SJSA1 (cell line): ENCODE data around the gene XRCC5. TPM values are rescaled to one million over a fixed set of nuclear protein-coding genes. Genes with fewer than 3 reads are reported as not detected.
A peak's percentile ranks its signal among the peaks of the same experiment; 100 is the strongest.

Experiments
- DNase-seq, 2 experiments: peaks; one replicate each; pipeline ENCODE4 v3.0.0-alpha.2; 2015 to 2020; ENCODE audit warnings: low spot score in 2 of 2, low read depth in 1 of 2
- H3K27ac ChIP-seq: fragments of 250-450 bp; sonication (Bioruptor Pico); 2 replicates; pipeline ENCODE4 v1.5.1; 2020; ENCODE audit warnings: mild to moderate bottlenecking, moderate library complexity
- H3K27me3 ChIP-seq: fragments of 250-450 bp; sonication (Bioruptor Pico); replicated peaks from 2 replicates; pipeline ENCODE4 v1.5.1; 2020; ENCODE audit warnings: mild to moderate bottlenecking, moderate library complexity
- H3K36me3 ChIP-seq: fragments of 250-450 bp; sonication (Bioruptor Pico); 2 replicates; pipeline ENCODE4 v1.5.1; 2020; ENCODE audit warnings: mild to moderate bottlenecking
- H3K4me1 ChIP-seq: fragments of 250-450 bp; sonication (Bioruptor Pico); replicated peaks from 2 replicates; pipeline ENCODE4 v1.6.1; 2021; ENCODE audit warnings: mild to moderate bottlenecking
- H3K4me3 ChIP-seq: fragments of 250-450 bp; sonication (Bioruptor Pico); 2 replicates; pipeline ENCODE4 v1.5.1; 2020; ENCODE audit warnings: mild to moderate bottlenecking
- H3K9me3 ChIP-seq: fragments of 250-450 bp; sonication (Bioruptor Pico); replicated peaks from 2 replicates; pipeline ENCODE4 v1.5.1; 2020; ENCODE audit warnings: mild to moderate bottlenecking
- total RNA-seq: library from RNA; depleted of rRNA; stranded (reverse); fragments of >200 nt; shearing (Covaris generic); gene quantifications from 2 replicates; pipeline ENCODE4 v1.2.3, GENCODE V29; 2014

XRCC5 gene
- total RNA-seq, 1 experiment from 2014 or later: 387 TPM

GRCh38 chr2:216144372-216144771, 35.2 kb downstream of the XRCC5 start:
- no peak overlapping the region for H3K27ac ChIP-seq
- H3K4me3 ChIP-seq: no peak overlapping the region
- H3K4me1 ChIP-seq: 0 out of 2 replicates have a peak, but pooled peaks cover under 1% of the 10 kb centered on the region
- H3K9me3 ChIP-seq: no peaks in the 10 kb centered on the region
- no peaks in the 10 kb centered on the region for H3K27me3 ChIP-seq
- peaks cover 96% of the 10 kb centered on the region for H3K36me3 ChIP-seq
- no peak for DNase-seq

DNA sequence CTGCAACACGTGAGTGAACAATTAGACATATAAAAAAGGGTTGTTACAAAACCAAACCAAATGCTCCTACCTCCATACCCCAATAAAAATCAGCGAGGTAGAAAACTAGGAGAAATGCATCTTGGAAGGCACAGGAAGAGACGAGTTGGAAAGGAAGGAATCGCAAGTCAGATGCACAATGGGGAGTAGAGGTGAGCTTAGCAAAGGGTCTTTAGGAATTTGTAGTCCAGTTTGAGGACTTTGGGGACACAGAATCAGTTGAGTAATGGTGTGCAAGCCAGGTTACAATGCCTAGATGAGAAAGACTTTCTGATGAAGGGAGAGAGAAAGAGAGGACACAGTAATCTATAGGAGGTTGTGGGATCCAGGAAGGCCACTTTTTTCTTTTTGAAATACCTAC, 35.7 kb downstream of the XRCC5 start:
- Histone ChIP-seq H3K27ac (no peak overlapping the region; the same call in 1 of the 2 replicates), H3K36me3 (peaks cover 96% of the 10 kb centered on the region), H3K4me3 (no peak overlapping the region), H3K27me3 (no peaks in the 10 kb centered on the region), H3K9me3 (no peaks in the 10 kb centered on the region), H3K4me1 (0 out of 2 replicates have a peak, but pooled peaks cover 3% of the 10 kb centered on the region)
- no peak for DNase-seq

GRCh38 chr2:216146573-216146972, 37.4 kb downstream of the XRCC5 start:
- Histone ChIP-seq H3K4me1 (0 out of 2 replicates have a peak, but pooled peaks cover 3% of the 10 kb centered on the region), H3K9me3 (no peaks in the 10 kb centered on the region), H3K27me3 (no peaks in the 10 kb centered on the region), H3K4me3 (no peak overlapping the region), H3K36me3 (peaks cover 98% of the 10 kb centered on the region), H3K27ac (no peak overlapping the region)
- no peak for DNase-seq

DNA sequence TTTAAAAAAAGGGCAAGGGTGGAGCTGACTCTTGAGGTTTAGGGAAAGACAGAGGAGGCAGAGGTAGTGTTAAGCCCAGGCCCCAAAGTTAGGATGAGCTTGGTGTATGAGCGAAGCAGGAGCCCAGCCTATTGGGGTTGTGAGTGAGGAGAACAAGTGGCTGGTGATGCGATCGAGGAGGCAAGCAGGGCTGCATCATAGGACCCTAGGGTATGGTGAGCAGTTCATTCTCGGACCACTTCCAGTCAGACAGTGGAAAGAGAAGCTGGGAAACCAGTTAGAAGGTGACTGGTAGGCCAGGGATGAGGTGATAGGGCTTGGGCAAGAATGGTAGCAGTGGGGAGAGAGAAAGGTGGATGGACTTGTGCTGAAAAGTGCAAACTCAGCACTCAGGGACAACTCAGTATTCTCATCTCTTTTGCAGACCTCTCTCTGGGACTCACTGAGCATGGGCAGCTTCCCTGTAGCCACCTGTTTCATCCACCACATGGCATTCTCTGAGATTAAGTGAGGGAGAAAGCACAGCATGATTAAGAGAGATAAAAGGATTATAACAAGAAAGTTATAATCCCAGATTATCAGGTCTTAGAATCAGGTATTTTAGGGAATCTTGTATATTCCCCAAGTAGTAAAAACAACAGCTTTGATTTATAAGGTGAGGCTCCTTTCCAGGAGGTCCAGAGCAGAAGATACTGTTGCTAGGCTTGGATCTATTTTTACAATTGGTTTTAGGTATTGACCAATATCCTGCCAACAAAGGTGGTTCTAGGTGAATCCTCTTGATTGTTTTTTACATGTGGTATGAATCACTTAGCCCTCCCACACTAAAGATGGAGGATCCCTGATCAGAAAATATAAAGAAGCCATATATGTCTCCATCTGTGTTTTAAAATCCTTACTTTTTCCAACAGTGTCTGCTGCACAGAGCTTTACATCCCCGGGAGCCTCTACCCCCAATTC, 38.3 kb downstream of the XRCC5 start:
- H3K9me3 ChIP-seq: no peaks in the 10 kb centered on the region
- no peaks in the 10 kb centered on the region for H3K27me3 ChIP-seq
- no peak for DNase-seq
- H3K27ac ChIP-seq: no peak overlapping the region
- H3K36me3 ChIP-seq: peaks cover 96% of the 10 kb centered on the region
- 0 out of 2 replicates have a peak, but pooled peaks cover 3% of the 10 kb centered on the region for H3K4me1 ChIP-seq
- no peak overlapping the region for H3K4me3 ChIP-seq

- H3K36me3 ChIP-seq: peaks cover 98% of the 10 kb centered on the region
- H3K9me3 ChIP-seq: no peaks in the 10 kb centered on the region
- no peaks in the 10 kb centered on the region for H3K27me3 ChIP-seq
- H3K27ac ChIP-seq: no peak overlapping the region
- H3K4me1 ChIP-seq: 0 out of 2 replicates have a peak, but pooled peaks cover 3% of the 10 kb centered on the region
- no peak overlapping the region for H3K4me3 ChIP-seq
- DNase-seq: no peak
Observed at GRCh38 chr2:216148983-216149382, 39.8 kb downstream of the XRCC5 start.

- H3K36me3 ChIP-seq: peaks cover 98% of the 10 kb centered on the region
- no peaks in the 10 kb centered on the region for H3K27me3 ChIP-seq
- H3K27ac ChIP-seq: no peak overlapping the region
- no peaks in the 10 kb centered on the region for H3K9me3 ChIP-seq
- H3K4me1 ChIP-seq: 0 out of 2 replicates have a peak, but pooled peaks cover 3% of the 10 kb centered on the region
- no peak overlapping the region for H3K4me3 ChIP-seq
- DNase-seq: no peak
Observed at GRCh38 chr2:216149741-216150140, 40.6 kb downstream of the XRCC5 start.

- no peaks in the 10 kb centered on the region for H3K27me3 ChIP-seq
- H3K4me1 ChIP-seq: 0 out of 2 replicates have a peak, but pooled peaks cover 3% of the 10 kb centered on the region
- H3K36me3 ChIP-seq: peaks cover 96% of the 10 kb centered on the region
- no peak overlapping the region for H3K27ac ChIP-seq
- H3K4me3 ChIP-seq: no peak overlapping the region
- DNase-seq: peak in 1 of 2 experiments; percentile 14
- no peaks in the 10 kb centered on the region for H3K9me3 ChIP-seq
Observed at GRCh38 chr2:216151313-216152025, 42.3 kb downstream of the XRCC5 start.

DNA sequence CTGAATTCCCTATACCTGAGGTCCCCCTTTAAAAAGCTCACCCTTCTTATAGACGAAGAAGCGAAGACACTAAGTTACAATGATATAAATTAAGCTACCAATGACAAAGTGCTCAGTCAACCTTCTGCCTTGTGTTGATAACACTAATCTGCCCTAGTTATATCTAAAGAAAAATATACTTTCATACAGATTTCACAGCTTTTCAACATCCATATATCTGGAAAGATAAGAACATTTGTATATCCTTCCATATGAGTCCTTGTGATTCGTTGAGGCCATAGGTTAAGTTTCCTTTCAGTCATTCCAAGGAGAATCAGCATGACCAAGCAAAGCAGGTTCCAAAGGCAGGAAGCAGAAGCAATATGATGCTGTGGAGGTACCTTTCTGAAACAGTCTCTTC, 46.8 kb downstream of the XRCC5 start:
- Histone ChIP-seq H3K36me3 (peaks cover 91% of the 10 kb centered on the region), H3K4me1 (no peaks in the 10 kb centered on the region), H3K4me3 (no peak overlapping the region), H3K9me3 (no peaks in the 10 kb centered on the region), H3K27me3 (no peaks in the 10 kb centered on the region), H3K27ac (no peak overlapping the region)
- DNase-seq: no peak

DNA sequence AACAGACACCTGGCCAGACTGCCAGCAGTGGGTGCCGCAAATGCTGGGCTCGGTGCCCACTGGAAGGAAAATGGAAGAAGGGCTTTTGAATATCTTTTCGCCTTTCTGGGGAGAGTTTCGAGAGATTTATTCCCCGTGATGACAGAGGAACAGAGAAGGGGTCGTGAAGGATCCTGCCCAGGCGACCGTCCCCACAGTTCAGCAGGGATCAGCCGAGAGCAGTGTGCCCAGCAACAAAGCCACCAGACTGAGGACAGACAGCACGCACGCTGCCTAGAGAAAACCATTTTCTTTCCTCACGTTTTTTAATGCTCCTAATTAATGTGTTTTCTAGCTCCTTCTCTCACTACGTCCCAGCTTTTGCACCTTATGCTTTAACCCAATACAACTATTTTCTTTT, 47.7 kb downstream of the XRCC5 start:
- Histone ChIP-seq H3K4me3 (no peak overlapping the region), H3K36me3 (peaks cover 91% of the 10 kb centered on the region), H3K27ac (no peak overlapping the region), H3K4me1 (no peaks in the 10 kb centered on the region), H3K27me3 (no peaks in the 10 kb centered on the region), H3K9me3 (no peaks in the 10 kb centered on the region)
- no peak for DNase-seq

- no peak for DNase-seq
- H3K4me1 ChIP-seq: no peaks in the 10 kb centered on the region
- H3K9me3 ChIP-seq: no peaks in the 10 kb centered on the region
- H3K27ac ChIP-seq: no peak overlapping the region
- H3K36me3 ChIP-seq: peaks cover 93% of the 10 kb centered on the region
- no peak overlapping the region for H3K4me3 ChIP-seq
- no peaks in the 10 kb centered on the region for H3K27me3 ChIP-seq
Observed at GRCh38 chr2:216159144-216159543, 50.0 kb downstream of the XRCC5 start.

DNA sequence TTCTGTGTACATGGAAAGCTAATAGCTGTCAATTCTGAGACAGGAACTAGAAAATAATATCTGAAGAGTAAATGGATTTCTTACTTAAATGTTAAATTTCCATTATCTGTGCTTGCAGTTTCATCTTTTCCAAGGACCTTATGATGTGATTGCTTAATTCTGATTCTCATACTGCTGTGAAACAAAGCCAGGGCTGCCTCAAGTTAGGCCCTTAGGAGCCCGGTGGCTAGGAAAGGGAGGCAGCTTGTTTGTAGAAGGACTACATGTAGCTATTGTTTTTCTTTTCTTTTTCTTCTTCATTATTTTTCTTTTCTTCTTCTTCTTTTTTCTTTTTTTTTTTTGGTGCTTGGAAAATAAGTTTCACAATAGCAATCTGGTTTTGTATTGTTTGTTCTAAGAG, 50.5 kb downstream of the XRCC5 start:
- DNase-seq: no peak

DNA sequence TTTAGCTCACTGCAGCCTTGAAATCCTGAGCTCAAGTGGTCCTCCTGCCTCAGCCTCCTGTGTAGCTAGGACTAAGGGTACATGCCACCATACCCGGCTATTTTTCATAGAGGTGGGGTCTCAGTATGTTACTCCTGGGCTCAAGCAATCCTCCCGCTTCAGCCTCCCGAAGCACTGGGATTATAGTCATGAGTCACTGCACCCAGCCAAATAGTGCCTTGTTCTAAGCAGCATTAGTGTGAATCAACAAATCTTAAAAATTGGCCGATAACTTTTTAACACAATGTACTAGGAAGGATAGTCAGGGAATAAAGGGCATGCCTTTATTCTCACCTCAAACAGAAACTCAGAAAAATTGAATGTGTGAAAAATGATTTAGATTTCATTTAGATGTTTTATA, 51.6 kb downstream of the XRCC5 start:
- Histone ChIP-seq H3K27me3 (no peaks in the 10 kb centered on the region), H3K4me3 (no peak overlapping the region), H3K36me3 (peaks cover 96% of the 10 kb centered on the region), H3K4me1 (no peaks in the 10 kb centered on the region), H3K9me3 (no peaks in the 10 kb centered on the region), H3K27ac (no peak overlapping the region)
- no peak for DNase-seq

More for the DNA sequence above, 50.5 kb downstream of the XRCC5 start:
- no peaks in the 10 kb centered on the region for H3K9me3 ChIP-seq
- H3K27ac ChIP-seq: no peak overlapping the region
- H3K4me3 ChIP-seq: no peak overlapping the region
- no peaks in the 10 kb centered on the region for H3K27me3 ChIP-seq
- H3K36me3 ChIP-seq: peaks cover 93% of the 10 kb centered on the region
- H3K4me1 ChIP-seq: no peaks in the 10 kb centered on the region

GRCh38 chr2:216161967-216162366, 52.8 kb downstream of the XRCC5 start:
- Histone ChIP-seq H3K36me3 (peaks cover 96% of the 10 kb centered on the region), H3K4me1 (no peaks in the 10 kb centered on the region), H3K4me3 (no peak overlapping the region), H3K9me3 (no peaks in the 10 kb centered on the region), H3K27ac (no peak overlapping the region), H3K27me3 (no peaks in the 10 kb centered on the region)
- DNase-seq: no peak

GRCh38 chr2:216163518-216163917, 54.4 kb downstream of the XRCC5 start:
- H3K9me3 ChIP-seq: no peaks in the 10 kb centered on the region
- no peaks in the 10 kb centered on the region for H3K27me3 ChIP-seq
- no peak overlapping the region for H3K4me3 ChIP-seq
- H3K4me1 ChIP-seq: no peaks in the 10 kb centered on the region
- no peak for DNase-seq
- H3K27ac ChIP-seq: no peak overlapping the region
- peaks cover 94% of the 10 kb centered on the region for H3K36me3 ChIP-seq
